Activated naive CD8-positive, alpha-beta T cell (primary cell): ENCODE measurements around the gene SNX32.

Experiments
- H3K27ac Mint-ChIP-seq: one replicate; pipeline ENCODE4 v1.8.0; 2021; ENCODE audit warnings: mixed read lengths
- H3K27me3 Mint-ChIP-seq: one replicate; pipeline ENCODE4 v1.8.0; 2021; ENCODE audit warnings: mixed read lengths
- H3K36me3 Mint-ChIP-seq: one replicate; pipeline ENCODE4 v1.8.0; 2021; ENCODE audit warnings: mixed read lengths
- H3K4me1 Mint-ChIP-seq: one replicate; pipeline ENCODE4 v1.8.0; 2021; ENCODE audit warnings: low read depth, mixed read lengths
- H3K4me3 Mint-ChIP-seq: one replicate; pipeline ENCODE4 v1.8.0; 2021; ENCODE audit warnings: mild to moderate bottlenecking, mixed read lengths
- H3K9me3 Mint-ChIP-seq: one replicate; pipeline ENCODE4 v1.8.0; 2021; ENCODE audit warnings: low read depth, mixed read lengths

Gene SNX32

DNA sequence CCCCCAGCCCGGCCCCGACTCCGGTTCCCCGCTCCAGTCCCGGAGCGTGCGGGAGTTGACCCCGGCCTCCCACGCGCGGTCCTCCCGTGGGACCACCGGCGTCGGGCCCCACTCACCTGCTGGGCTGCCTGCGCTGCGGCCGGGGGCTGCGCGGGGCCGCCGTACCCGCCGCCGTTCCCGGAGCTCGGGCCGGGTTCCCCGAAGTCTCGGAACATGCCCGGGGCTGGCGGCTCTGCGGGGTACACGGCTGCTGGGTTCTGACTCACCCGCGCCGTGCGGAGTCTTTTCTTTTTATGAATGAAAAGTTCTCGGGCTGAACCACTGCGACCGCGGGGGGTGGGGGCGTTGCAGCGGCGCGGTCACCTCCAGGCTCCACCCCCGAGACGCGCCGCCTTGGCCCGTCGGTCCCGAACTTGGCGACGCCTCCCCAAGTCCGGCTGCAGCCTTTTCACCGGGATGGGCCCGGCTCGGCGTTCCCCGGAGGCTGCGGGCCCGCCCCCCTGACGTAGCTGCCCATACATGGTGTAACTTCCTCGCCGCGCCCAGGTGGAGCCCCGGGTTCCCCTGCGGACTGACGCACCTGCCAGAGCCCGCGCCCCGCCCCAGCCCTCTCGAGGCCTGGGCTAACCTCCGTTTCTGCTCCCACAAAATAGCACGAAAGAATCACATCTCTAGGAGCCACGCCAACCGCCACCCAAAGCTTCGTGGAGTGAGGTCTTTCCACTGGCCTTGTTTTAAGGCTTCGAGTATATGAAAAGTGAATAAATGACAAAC is 66.5 kb downstream of the SNX32 start, which contains the start of gene FOSL1:
Gene FOSL1 (minus strand): TSS at position 264 of the 774 bp plus-strand sequence. CDS start 49 bp downstream, at position 215.
- Mint-ChIP-seq H3K36me3 (no peaks in the 10 kb centered on the region), H3K4me3 (peak within 1 kb of the TSS; percentile 91)

DNA sequence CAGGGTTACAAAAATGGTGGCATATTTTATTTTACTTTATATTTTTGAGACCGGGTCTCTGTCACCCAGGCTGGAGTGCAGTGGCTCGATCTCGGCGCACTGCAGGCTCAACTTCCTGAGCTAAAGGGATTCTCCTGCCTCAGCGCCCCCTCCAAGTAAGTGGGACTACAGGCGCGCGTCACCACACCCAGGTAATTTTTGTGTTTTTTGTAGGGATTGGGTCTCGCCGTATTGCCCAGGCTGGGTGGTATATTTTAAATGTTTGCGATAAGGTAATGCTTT is 67.1 kb downstream of the SNX32 start:
- Mint-ChIP-seq H3K4me1 (peaks cover 17% of the 10 kb centered on the region), H3K27me3 (peaks cover 1% of the 10 kb centered on the region), H3K36me3 (no peaks in the 10 kb centered on the region), H3K4me3 (peak overlapping the region; percentile 67), H3K27ac (peak overlapping the region; percentile 28), H3K9me3 (no peaks in the 10 kb centered on the region)

More for the DNA sequence above, 66.5 kb downstream of the SNX32 start, which contains the start of gene FOSL1:
- H3K27ac Mint-ChIP-seq = peak within 1 kb of the TSS; percentile 78
- H3K9me3 Mint-ChIP-seq = no peaks in the 10 kb centered on the region
- H3K4me1 Mint-ChIP-seq = peaks cover 22% of the 10 kb centered on the region
- peaks cover 1% of the 10 kb centered on the region for H3K27me3 Mint-ChIP-seq

DNA sequence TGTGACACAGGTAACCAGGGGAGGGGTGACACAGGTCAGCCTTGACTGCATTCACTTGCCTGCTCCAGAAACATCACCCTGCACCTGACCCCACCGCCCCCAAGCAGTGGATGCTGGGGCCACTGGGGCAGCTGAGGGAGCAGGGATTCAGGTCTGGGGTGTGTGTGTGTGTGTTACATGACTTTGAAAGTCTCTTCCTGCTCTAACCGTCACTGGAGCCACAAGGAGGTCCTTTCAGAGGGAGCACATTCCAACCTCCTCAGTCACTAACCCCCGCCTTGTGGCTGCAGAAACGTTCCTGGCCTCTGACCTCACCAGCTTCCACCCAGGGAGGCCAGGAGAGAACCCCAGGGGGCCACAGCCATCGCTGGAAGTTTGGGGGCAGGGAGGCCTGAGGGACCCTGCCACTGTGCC is 69.3 kb downstream of the SNX32 start:
- Mint-ChIP-seq H3K9me3 (no peaks in the 10 kb centered on the region), H3K27me3 (peaks cover 3% of the 10 kb centered on the region), H3K4me3 (no peak overlapping the region), H3K4me1 (peaks cover 3% of the 10 kb centered on the region), H3K27ac (no peak overlapping the region), H3K36me3 (no peaks in the 10 kb centered on the region)
